Fibroblast of peridontal ligament (primary cell): Measurements from ENCODE around the gene NHSL1.
"Not testable (repeated sequence)": the region's sequence is repeated elsewhere in the genome, so short reads cannot be mapped to it uniquely, and the experiment has no call there.

Source experiments
- DNase-seq: peaks from one replicate; pipeline ENCODE4 v3.0.0-alpha.2; 2010; ENCODE audit errors: extremely low read depth

The NHSL1 gene

GRCh38 chr6:138425256-138425655 lies 74.0 kb downstream of the NHSL1 start:
- DNase-seq = not testable (repeated sequence)

DNA sequence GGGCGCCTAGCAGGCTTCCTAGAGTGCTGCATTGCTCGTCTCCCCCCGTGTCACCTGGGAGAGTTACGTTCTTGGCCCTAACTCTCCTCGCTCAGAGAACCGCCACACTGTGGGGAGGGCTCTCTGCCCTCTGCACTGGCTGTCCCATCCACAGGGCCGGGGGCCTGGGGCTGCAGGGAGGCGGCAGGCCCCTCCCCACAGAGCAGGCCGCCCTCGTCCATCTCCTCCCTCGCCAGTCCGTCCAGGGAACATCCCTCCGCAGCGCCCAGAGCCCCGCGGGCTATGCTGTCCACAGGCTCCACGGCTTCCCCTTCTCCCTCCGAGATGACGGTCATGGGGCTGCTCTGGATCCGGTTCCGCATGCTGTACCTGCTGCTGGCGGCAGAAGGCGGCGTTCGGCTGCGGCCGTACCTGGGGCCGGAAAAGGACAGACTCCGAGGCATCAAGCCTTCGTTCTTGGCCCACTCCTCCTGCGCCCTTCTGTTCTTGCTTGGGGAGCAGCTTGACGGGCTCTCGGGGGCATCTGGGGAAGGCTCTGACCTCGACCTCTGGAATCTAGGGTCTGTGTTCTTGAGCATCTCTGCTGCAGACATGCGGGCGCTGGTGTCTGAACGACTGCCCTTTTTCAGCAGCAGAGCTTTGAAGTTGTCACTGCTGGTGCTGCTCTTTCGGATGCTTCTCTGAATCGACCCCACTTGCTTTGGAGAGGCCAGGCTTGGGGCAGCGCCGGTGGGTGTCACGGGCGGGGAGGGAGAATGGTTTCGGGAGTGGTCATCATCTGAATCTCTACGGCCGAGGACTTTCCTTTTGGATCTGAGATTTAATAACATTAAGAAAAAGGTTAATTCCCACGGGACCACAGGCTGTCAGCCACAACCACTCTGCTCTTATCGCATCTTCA lies 75.0 kb downstream of the NHSL1 start:
- no peak for DNase-seq

DNA sequence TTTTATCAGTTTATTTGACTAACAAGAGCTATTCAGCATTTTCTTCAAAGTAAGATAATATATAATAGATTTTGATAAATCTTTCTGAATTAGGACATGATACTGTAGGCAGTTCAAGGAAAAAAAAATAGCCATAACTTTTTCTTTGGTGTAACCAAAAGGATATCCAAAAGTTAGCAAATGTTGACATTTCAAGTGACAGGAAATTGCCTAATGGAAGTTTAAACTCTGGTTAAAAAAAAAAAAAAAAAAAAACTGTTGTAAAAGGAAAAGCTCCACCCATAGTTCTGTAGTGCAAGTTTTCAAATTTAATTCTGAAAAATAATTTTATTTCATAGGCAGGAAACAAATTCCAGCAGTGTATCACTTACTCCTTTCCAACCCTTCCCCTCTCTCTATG lies 76.4 kb downstream of the NHSL1 start:
- DNase-seq = no peak

DNA sequence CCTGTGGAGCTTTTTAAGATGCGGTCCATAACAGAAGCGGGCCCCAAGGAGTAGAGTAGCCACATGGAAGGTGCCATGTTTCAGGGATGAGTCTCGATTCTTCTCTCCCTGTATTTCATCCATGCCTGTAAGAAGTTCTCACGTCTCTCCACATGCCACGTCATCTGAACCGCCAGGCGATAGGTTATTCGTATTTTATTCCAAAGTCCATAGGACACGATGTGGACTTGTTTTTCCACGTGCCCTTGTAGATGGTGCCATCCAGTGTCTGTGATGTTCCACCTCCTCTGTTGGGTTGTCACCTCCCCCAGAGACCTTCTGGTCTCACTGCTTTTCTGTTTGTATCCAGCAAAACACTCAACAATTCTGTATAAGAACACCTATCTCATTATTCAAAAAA lies 77.7 kb downstream of the NHSL1 start:
- no peak for DNase-seq

GRCh38 chr6:138421089-138421488 lies 78.2 kb downstream of the NHSL1 start:
- no peak for DNase-seq

- DNase-seq = no peak
Measured at GRCh38 chr6:138420356-138420755, 78.9 kb downstream of the NHSL1 start.

DNA sequence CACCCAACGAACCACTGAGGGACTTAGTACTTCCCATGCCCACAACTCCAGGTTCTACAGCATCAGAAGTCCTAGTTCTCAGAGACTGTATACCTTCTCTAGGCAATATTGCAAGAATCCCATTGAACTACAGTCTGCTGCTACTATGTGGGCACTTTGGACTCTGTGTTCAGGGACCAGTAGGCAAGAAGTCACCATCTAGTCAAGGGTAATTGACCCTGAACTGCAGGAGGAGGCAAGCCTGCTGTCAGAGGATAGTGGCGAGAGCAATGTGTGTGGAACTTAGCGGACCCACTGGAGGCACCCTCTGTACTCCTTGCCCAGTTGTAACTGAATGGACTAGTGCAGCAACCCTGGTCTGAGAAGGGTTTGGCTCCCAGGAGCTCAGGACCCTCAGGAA lies 79.5 kb downstream of the NHSL1 start:
- no peak for DNase-seq

GRCh38 chr6:138418118-138418742 lies 81.1 kb downstream of the NHSL1 start:
- no peak for DNase-seq

GRCh38 chr6:138417493-138418117 lies 81.7 kb downstream of the NHSL1 start:
- DNase-seq = no peak

DNA sequence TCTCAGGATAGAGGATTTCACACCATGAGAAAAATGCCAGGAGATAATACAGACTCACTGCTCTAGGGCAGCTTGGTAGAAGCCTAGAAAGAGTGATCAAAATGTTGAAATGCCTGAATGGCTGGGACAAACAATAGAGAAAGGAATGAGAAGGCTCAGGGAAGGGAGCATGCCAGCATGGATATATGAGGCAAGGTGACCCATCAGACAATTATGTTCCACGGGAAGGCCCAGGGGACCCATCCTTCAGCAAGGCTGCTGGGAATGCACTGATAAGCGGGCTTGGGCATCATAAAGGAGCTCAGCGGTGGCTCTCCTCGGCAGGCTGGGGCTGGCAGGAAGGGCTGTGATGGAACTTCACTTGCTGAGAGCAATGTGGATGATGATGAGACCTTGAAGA lies 83.1 kb downstream of the NHSL1 start:
- no peak for DNase-seq

DNA sequence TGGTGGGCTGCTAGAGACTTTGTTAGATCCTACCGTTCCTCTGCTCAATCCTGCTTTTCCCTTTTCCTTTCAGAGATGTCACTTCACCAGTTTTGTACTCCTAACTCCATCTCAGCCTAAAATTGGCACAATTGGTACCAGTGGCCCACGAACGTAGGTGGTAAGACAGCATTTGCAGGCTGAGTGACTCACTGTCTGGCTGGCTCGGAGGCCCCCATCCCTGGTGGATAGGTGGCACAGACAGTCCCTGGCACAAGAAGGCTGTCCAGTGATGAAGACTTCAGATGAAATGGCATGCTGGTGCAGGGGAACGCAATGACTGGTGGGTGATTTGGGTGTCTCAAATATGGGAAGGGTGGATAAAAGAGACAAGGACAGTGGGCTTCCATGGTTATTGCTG lies 84.2 kb downstream of the NHSL1 start:
- no peak for DNase-seq

DNA sequence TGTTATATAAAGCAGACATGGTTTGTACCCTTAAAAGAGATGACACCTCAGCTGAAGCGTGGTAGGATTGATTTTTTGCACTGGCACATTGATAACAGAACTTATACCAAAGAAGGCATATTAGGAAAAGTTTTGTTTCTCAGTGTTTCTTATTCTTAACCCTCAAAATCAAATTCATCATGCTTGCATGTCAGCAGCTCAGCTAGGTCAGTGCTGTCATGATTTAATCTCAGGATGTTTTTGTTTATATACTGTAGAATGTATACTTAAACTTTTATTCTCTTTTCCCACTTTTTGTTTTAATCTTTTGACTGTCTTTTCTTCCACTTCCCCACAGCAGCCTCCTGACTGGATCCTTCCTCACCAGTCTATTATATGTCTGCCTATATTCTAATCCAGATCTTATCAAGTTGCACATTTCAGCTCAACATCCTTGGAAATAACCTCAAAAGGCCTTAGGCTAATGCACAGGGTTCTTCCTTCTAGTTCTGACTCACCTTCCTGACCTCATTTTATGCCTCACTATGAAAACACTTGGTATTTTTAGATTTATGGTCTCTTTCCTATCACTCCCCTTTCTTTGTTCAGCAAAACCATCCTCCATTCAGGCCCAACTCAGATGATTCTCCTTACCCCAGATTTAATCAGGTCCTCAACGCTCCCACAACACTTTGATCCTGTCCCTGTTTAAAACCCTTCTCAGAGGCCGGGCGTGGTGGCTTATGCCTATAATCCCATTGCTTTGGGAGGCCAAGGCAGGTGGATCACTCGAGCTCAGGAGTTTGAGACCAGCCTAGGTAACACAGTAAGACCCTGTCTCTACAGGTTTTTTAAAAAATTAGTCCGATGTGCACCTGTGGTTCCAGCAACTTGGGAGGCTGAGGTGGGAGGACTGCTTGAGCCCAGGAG lies 88.1 kb downstream of the NHSL1 start:
- DNase-seq = peak; percentile 63

GRCh38 chr6:138410048-138410735 lies 89.1 kb downstream of the NHSL1 start:
- peak; percentile 81 for DNase-seq

DNA sequence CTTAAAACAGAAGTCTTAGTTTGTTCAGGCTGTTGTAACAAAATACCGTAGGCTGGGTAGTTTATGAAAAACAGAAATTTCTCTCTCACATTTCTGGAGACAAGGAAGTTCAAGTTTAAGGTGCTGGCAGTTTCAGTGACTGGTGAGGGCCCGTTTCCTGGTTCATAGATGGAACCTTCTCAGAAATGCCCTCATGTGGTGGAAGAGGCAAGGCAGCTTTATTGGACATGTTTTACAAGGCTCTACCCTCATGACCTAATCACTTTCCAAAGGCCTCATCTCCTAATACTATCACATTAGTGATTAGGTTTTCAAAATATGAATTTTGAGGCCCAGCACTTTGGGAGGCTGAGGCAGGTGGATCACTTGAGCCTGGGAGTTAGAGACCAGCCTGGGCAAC lies 92.9 kb downstream of the NHSL1 start:
- DNase-seq = no peak

GRCh38 chr6:138405816-138406413 lies 93.4 kb downstream of the NHSL1 start:
- no peak for DNase-seq

GRCh38 chr6:138404666-138405337 lies 94.5 kb downstream of the NHSL1 start:
- peak; percentile 21 for DNase-seq

DNA sequence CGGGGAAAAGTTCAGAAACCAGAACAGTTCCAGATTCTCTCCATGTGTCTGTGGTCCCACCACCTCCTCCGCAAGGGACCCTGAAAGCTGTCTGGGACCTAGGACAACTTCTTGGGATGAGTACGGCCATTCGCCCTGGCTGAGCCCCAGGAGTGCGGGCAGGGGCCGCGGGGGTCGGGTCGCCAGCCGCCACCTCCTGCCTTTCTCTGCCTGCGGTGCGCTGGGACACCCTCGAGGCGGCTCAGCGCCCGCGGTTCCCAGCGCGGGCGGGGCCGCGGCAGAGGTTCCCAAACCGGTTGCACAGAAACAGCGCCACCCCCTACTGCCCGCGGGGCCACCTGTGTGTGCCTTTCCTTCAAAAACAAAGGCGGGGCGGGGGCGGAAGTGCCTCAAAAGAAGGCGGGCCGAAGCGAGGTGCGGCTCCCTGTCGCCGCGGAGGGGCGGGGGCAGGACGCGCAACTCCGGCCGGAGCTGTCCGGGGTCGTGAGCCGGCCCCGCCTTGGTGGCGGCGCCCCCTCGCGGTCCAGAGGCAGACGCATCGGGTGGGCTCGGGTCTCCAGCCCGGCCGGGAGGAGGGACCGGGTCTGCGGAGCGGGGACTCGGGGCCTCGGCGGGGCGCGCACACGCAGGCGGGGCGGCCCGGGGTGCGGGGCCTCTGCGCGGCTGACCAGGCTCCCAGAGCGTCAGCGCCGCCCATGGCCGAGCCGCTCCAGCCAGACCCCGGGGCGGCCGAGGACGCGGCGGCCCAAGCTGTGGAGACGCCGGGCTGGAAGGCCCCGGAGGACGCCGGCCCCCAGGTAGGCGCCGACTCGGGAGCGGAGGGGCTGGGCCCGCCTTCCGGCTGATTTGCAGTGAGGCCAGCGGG lies 95.3 kb downstream of the NHSL1 start, which contains the start of gene HEBP2:
TSS of gene HEBP2 (plus strand) at position 423 of the 865 bp plus-strand sequence. CDS start at position 696, 273 bp downstream.
- DNase-seq = peak; percentile 60

GRCh38 chr6:138403324-138403800 lies 95.9 kb downstream of the NHSL1 start:
- DNase-seq = no peak

DNA sequence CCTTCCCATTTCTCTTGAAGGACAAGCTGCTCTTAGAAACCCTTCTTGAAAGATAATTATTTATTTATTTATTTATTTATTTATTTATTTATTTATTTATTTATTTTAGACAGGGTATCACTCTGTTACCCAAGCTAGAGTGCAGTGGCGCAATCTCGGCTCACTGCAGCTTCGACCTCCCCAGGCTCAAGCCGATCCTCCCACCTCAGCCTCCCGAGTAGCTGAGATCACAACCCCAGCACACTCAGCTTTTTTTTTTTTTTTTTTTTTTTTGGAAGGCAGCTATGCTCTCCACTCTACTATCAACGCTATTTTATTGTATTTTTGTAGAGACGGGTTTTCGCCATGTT lies 96.5 kb downstream of the NHSL1 start:
- DNase-seq = no peak
